Measurements from ENCODE around the gene PSKH1.

The PSKH1 gene

GRCh38 chr16:67884684-67885083 lies 8.4 kb upstream of the PSKH1 start, which contains the start of gene NRN1L:
Gene NRN1L, plus strand, starts transcription at chr16:67884885. Its CDS starts 19 bp downstream, at chr16:67884904.
- Histone ChIP-seq H3K4me1 (ENCODE audit: insufficient read depth, poor library complexity, severe bottlenecking) (peaks cover 5% of the 10 kb centered on the region), H3K27ac (ENCODE audit: poor library complexity, severe bottlenecking) (no peak within 1 kb of the TSS), H3K36me3 (ENCODE audit: low read depth) (peaks cover 39% of the 10 kb centered on the region), H3K27me3 (ENCODE audit: insufficient read depth, poor library complexity, severe bottlenecking) (no peaks in the 10 kb centered on the region), H3K9me3 (ENCODE audit: severe bottlenecking) (no peaks in the 10 kb centered on the region), H3K4me3 (ENCODE audit: severe bottlenecking) (no peak within 1 kb of the TSS)
- no peak for TF ChIP-seq CTCF (IDR thresholded peaks at IDR 0.05; ENCODE audit: poor library complexity, severe bottlenecking)
- ATAC-seq (ENCODE audit: low read depth): peak; percentile 87
- peak; percentile 94 for DNase-seq (ENCODE audit: low spot score)

GRCh38 chr16:67885545-67885944 lies 7.5 kb upstream of the PSKH1 start:
- no peak for ATAC-seq (ENCODE audit: low read depth)
- Histone ChIP-seq H3K4me3 (ENCODE audit: severe bottlenecking) (no peak overlapping the region), H3K27ac (ENCODE audit: poor library complexity, severe bottlenecking) (no peak overlapping the region), H3K4me1 (ENCODE audit: insufficient read depth, poor library complexity, severe bottlenecking) (peaks cover 5% of the 10 kb centered on the region), H3K27me3 (ENCODE audit: insufficient read depth, poor library complexity, severe bottlenecking) (no peaks in the 10 kb centered on the region), H3K36me3 (ENCODE audit: low read depth) (peaks cover 31% of the 10 kb centered on the region), H3K9me3 (ENCODE audit: severe bottlenecking) (no peaks in the 10 kb centered on the region)
- TF ChIP-seq CTCF (IDR thresholded peaks at IDR 0.05; ENCODE audit: poor library complexity, severe bottlenecking): no peak
- no peak for DNase-seq (ENCODE audit: low spot score)

GRCh38 chr16:67885976-67886375 lies 7.1 kb upstream of the PSKH1 start:
- no peak for ATAC-seq (ENCODE audit: low read depth)

GRCh38 chr16:67886387-67886786 lies 6.7 kb upstream of the PSKH1 start:
- peaks cover 5% of the 10 kb centered on the region for H3K4me1 ChIP-seq (ENCODE audit: insufficient read depth, poor library complexity, severe bottlenecking)
- DNase-seq (ENCODE audit: low spot score) (no peak), ATAC-seq (ENCODE audit: low read depth) (no peak)
- TF ChIP-seq CTCF (IDR thresholded peaks at IDR 0.05; ENCODE audit: poor library complexity, severe bottlenecking): no peak
- H3K27me3 ChIP-seq (ENCODE audit: insufficient read depth, poor library complexity, severe bottlenecking): no peaks in the 10 kb centered on the region
- no peak overlapping the region for H3K27ac ChIP-seq (ENCODE audit: poor library complexity, severe bottlenecking)
- H3K36me3 ChIP-seq (ENCODE audit: low read depth): peaks cover 23% of the 10 kb centered on the region
- H3K4me3 ChIP-seq (ENCODE audit: severe bottlenecking): no peak overlapping the region
- H3K9me3 ChIP-seq (ENCODE audit: severe bottlenecking): no peaks in the 10 kb centered on the region

More at GRCh38 chr16:67885976-67886375, 7.1 kb upstream of the PSKH1 start:
- Histone ChIP-seq H3K27me3 (ENCODE audit: insufficient read depth, poor library complexity, severe bottlenecking) (no peaks in the 10 kb centered on the region), H3K36me3 (ENCODE audit: low read depth) (peaks cover 27% of the 10 kb centered on the region), H3K4me1 (ENCODE audit: insufficient read depth, poor library complexity, severe bottlenecking) (peaks cover 5% of the 10 kb centered on the region), H3K27ac (ENCODE audit: poor library complexity, severe bottlenecking) (no peak overlapping the region), H3K4me3 (ENCODE audit: severe bottlenecking) (no peak overlapping the region), H3K9me3 (ENCODE audit: severe bottlenecking) (no peaks in the 10 kb centered on the region)
- no peak for DNase-seq (ENCODE audit: low spot score)
- no peak for TF ChIP-seq CTCF (IDR thresholded peaks at IDR 0.05; ENCODE audit: poor library complexity, severe bottlenecking)

GRCh38 chr16:67888331-67888730 lies 4.7 kb upstream of the PSKH1 start:
- no peak overlapping the region for H3K27ac ChIP-seq (ENCODE audit: poor library complexity, severe bottlenecking)
- no peaks in the 10 kb centered on the region for H3K9me3 ChIP-seq (ENCODE audit: severe bottlenecking)
- ATAC-seq (ENCODE audit: low read depth) (no peak), DNase-seq (ENCODE audit: low spot score) (no peak)
- no peak overlapping the region for H3K4me3 ChIP-seq (ENCODE audit: severe bottlenecking)
- peaks cover 10% of the 10 kb centered on the region for H3K36me3 ChIP-seq (ENCODE audit: low read depth)
- no peak for TF ChIP-seq CTCF (IDR thresholded peaks at IDR 0.05; ENCODE audit: poor library complexity, severe bottlenecking)
- H3K4me1 ChIP-seq (ENCODE audit: insufficient read depth, poor library complexity, severe bottlenecking): peaks cover 10% of the 10 kb centered on the region
- no peaks in the 10 kb centered on the region for H3K27me3 ChIP-seq (ENCODE audit: insufficient read depth, poor library complexity, severe bottlenecking)
